B cell (primary cell): ENCODE results near the gene PANK3. TPM values are rescaled to one million over a fixed set of nuclear protein-coding genes. Genes with fewer than 3 reads are reported as not detected.

Source experiments
- ATAC-seq: fragments of 200-7000 bp; cut with Tn5 transposase; one replicate; pipeline ENCODE4 v1.10.0; 2021; ENCODE audit warnings: low read depth, mild to moderate bottlenecking, moderate number of reproducible peaks, moderate library complexity
- CTCF ChIA-PET: fragments of 350-600 bp; sonication (Branson Sonifier 250); formaldehyde crosslinking; loops from one replicate; lab custom pipeline; 2021; ENCODE audit warnings: antibody characterized with exemption, inconsistent platforms; lab: Charles Lee
- POLR2A ChIA-PET: fragments of 350-600 bp; sonication (Branson Sonifier 250); formaldehyde crosslinking; loops from one replicate; lab custom pipeline; 2021; ENCODE audit warnings: antibody characterized with exemption; lab: Charles Lee
- DNase-seq: peaks from one replicate; pipeline ENCODE4 v3.0.0; 2013
- H2AFZ ChIP-seq: 2 replicates; pipeline ENCODE4 v1.6.1; 2012; ENCODE audit warnings: mild to moderate bottlenecking, low read depth, low read length; ENCODE audit not compliant: insufficient read depth, poor library complexity, severe bottlenecking
- H3K27ac ChIP-seq, 2 donors: 1 replicate in 1 of 2; 2 replicates in 1 of 2; pipeline ENCODE4 v1.5.1; 2012 to 2013; ENCODE audit warnings: low read length in 2 of 2, mild to moderate bottlenecking in 2 of 2, moderate library complexity in 1 of 2
- H3K27me3 ChIP-seq, 4 experiments: fragments of 200-600 bp in 1 of 4; sonication (generic) in 1 of 4; replicated peaks in 1 of 4; 1 replicate in 2 of 4; 2 replicates in 2 of 4; pipeline versions ENCODE4 v1.6.1 to v1.7.0; 2013 to 2016; ENCODE audit warnings: low read length in 3 of 4, mild to moderate bottlenecking in 2 of 4, mixed read lengths in 1 of 4, moderate library complexity in 1 of 4; ENCODE audit not compliant: insufficient read depth in 4 of 4, control insufficient read depth in 3 of 4; ENCODE audit errors: control extremely low read depth in 1 of 4
- H3K36me3 ChIP-seq, 2 experiments: replicated peaks in 1 of 2; 1 replicate in 1 of 2; 2 replicates in 1 of 2; pipeline versions ENCODE4 v1.6.1 to v1.7.1; 2013; ENCODE audit warnings: low read length in 1 of 2; ENCODE audit not compliant: insufficient read depth in 2 of 2, control insufficient read depth in 1 of 2; ENCODE audit errors: control extremely low read depth in 1 of 2, extremely low read depth in 1 of 2
- H3K4me1 ChIP-seq, 2 donors: fragments of 200-600 bp in 1 of 2; sonication (generic) in 1 of 2; 1 replicate in 1 of 2; 2 replicates in 1 of 2; pipeline versions ENCODE4 v1.5.1 to v1.6.1; 2013 to 2017; ENCODE audit warnings: low read length in 2 of 2; ENCODE audit not compliant: control insufficient read depth in 2 of 2, insufficient read depth in 2 of 2
- H3K4me2 ChIP-seq: replicated peaks from 2 replicates; pipeline ENCODE3; 2012; ENCODE audit warnings: mild to moderate bottlenecking, low read depth, low read length; ENCODE audit not compliant: poor library complexity, severe bottlenecking
- H3K4me3 ChIP-seq, 5 experiments: fragments of 200-600 bp in 1 of 5; sonication (generic) in 1 of 5; 1 replicate in 3 of 5; 2 replicates in 2 of 5; pipeline versions ENCODE4 v1.5.1 to v1.7.0; 2011 to 2016; ENCODE audit warnings: low read length in 4 of 5, mild to moderate bottlenecking in 4 of 5, low read depth in 2 of 5, control low read depth in 1 of 5, moderate library complexity in 1 of 5; ENCODE audit not compliant: insufficient read depth in 1 of 5; ENCODE audit errors: control extremely low read depth in 1 of 5, extremely low read depth in 1 of 5
- H3K79me2 ChIP-seq: fragments of 200-600 bp; sonication (generic); one replicate; pipeline ENCODE4 v1.6.0; 2016; ENCODE audit warnings: low read length; ENCODE audit not compliant: control insufficient read depth, insufficient read depth
- H3K9ac ChIP-seq: fragments of 200-600 bp; sonication (generic); 2 replicates; pipeline ENCODE4 v1.6.1; 2017; ENCODE audit warnings: mild to moderate bottlenecking, low read length, moderate library complexity
- H3K9me3 ChIP-seq, 3 donors: one replicate each; pipeline versions ENCODE4 v1.6.1 to v1.7.1; 2013; ENCODE audit warnings: low read length in 2 of 3; ENCODE audit not compliant: control insufficient read depth in 2 of 3, insufficient read depth in 1 of 3; ENCODE audit errors: control extremely low read depth in 1 of 3
- H4K20me1 ChIP-seq: 2 replicates; pipeline ENCODE4 v1.6.0; 2012; ENCODE audit warnings: mild to moderate bottlenecking, low read length; ENCODE audit not compliant: insufficient read depth, control insufficient read depth, poor library complexity, severe bottlenecking
- H3K27ac Mint-ChIP-seq: one replicate; pipeline ENCODE4 v1.8.0; 2021; ENCODE audit warnings: mixed read lengths
- H3K27me3 Mint-ChIP-seq: one replicate; pipeline ENCODE4 v1.8.0; 2021; ENCODE audit warnings: mixed read lengths
- H3K4me1 Mint-ChIP-seq: one replicate; pipeline ENCODE4 v1.8.0; 2021; ENCODE audit warnings: mixed read lengths
- H3K4me3 Mint-ChIP-seq: one replicate; pipeline ENCODE4 v1.8.0; 2021; ENCODE audit warnings: mixed read lengths
- H3K9me3 Mint-ChIP-seq: one replicate; pipeline ENCODE4 v1.8.0; 2022; ENCODE audit warnings: mixed read lengths; ENCODE audit not compliant: insufficient read depth
- CTCF ChIP-seq: fragments of 200-600 bp; IDR thresholded peaks from one replicate; pipeline ENCODE4 v1.8.0; 2022; ENCODE audit warnings: antibody characterized with exemption, mild to moderate bottlenecking
- EZH2 ChIP-seq: IDR thresholded peaks from 2 replicates; pipeline ENCODE4 v1.6.1; 2012; ENCODE audit warnings: borderline replicate concordance, low read depth, mild to moderate bottlenecking, moderate library complexity, low read length; ENCODE audit not compliant: insufficient read depth, poor library complexity, severe bottlenecking
- WGBS: methylation state at CpG from one replicate; pipeline ENCODE4 v1.1.5; 2013; ENCODE audit warnings: missing lambda C conversion rate; ENCODE audit not compliant: insufficient coverage; 5-methylcytosine and 5-hydroxymethylcytosine counted together
- intact Hi-C: fragments of 100-400 bp; cut with micrococcal nuclease; formaldehyde crosslinking; loops from one replicate; pipeline ENCODE4 v1.10.0; 2022
- polyA plus RNA-seq: library from polyadenylated mRNA; depleted of rRNA; stranded (reverse); fragments of >200 nt; gene quantifications from 2 replicates; pipeline ENCODE4 v1.2.3, GENCODE V29; 2012
- small RNA-seq: library from RNA; depleted of rRNA; stranded (forward); fragments of <200 nt; gene quantifications from one replicate; pipeline ENCODE3, GENCODE V24; 2012; ENCODE audit warnings: low replicate concordance, low read depth; ENCODE audit not compliant: insufficient read length
- total RNA-seq, 2 donors: library from RNA; stranded (reverse); fragments of 120-200 nt in 1 of 2; gene quantifications; 1 replicate in 1 of 2; 2 replicates in 1 of 2; pipeline versions ENCODE4 v1.2.3 to v1.2.4, GENCODE V29; 2013 to 2022

PANK3 gene
- total and polyA plus RNA-seq, 2 donors (not counting 1 experiment from before 2014, with no cell fraction given), result 6.3 to 61.8 TPM

- TF ChIP-seq EZH2 (no peak), CTCF (no peak)
- Histone ChIP-seq H3K79me2 (no peaks in the 10 kb centered on the region), H3K9me3 (no peaks in the 10 kb centered on the region), H3K9ac (no peak overlapping the region), H3K4me2 (no peak overlapping the region), H3K4me1 (no peaks in the 10 kb centered on the region), H4K20me1 (no peaks in the 10 kb centered on the region), H2AFZ (no peak overlapping the region), H3K27ac (no peak overlapping the region), H3K36me3 (peaks cover 4 to 66% of the 10 kb centered on the region in 2 experiments), H3K4me3 (no peak overlapping the region), H3K27me3 (no peaks in the 10 kb centered on the region)
- CTCF ChIA-PET, result interaction anchor here (0.9 kb wide), 1 partner anchor 15 kb away, joined by 4 read pairs; no protein-coding TSS in a partner anchor
- no peak overlapping the region for H3K27ac Mint-ChIP-seq
- no peak overlapping the region for H3K4me3 Mint-ChIP-seq
- ATAC-seq (no peak), DNase-seq (no peak)
- H3K9me3 Mint-ChIP-seq, result no peaks in the 10 kb centered on the region
- H3K27me3 Mint-ChIP-seq, result no peaks in the 10 kb centered on the region
- WGBS, result no CpG with 5 or more reads among the region's 7 CpGs
- intact Hi-C loops, result no loop called here
- POLR2A ChIA-PET, result no interaction called here
- no peaks in the 10 kb centered on the region for H3K4me1 Mint-ChIP-seq
These were observed 76.5 kb downstream of the PANK3 start for GRCh38 chr5:168502563-168503237.

Small RNA genes lying within 50 kb of the gene (small RNA-seq; reads per million reads assigned to genes)
- 1.3 reads per million for gene MIR103A1

Other genes starting within 250 kb of the PANK3 start
- 65.4 and 69.4 TPM in 2 replicates for gene RARS1, start 92.9 kb downstream of the PANK3 start, total RNA-seq
- gene RARS1, start 92.9 kb downstream of the PANK3 start, polyA plus RNA-seq, result 12.9 and 21.7 TPM in 2 replicates
- not detected in 2 replicates for gene FBLL1, start 50.1 kb downstream of the PANK3 start, total RNA-seq
- 0.10 TPM in 1 of 2 replicates, not detected in the other for gene FBLL1, start 50.1 kb downstream of the PANK3 start, polyA plus RNA-seq